Lung (tissue), 12 donors: ENCODE data around the gene SNX10. TPM values are rescaled to one million over a fixed set of nuclear protein-coding genes. Genes with fewer than 3 reads are reported as not detected.

Experiments used
- ATAC-seq: fragments of 200-7000 bp; cut with Tn5 transposase; one replicate; pipeline ENCODE4 v1.9.1; 2020; ENCODE audit warnings: moderate number of reproducible peaks; ENCODE audit not compliant: insufficient read depth, low FRiP score
- DNase-seq, 3 donors: peaks; one replicate each; pipeline ENCODE4 v3.0.0-alpha.2; 2013 to 2017
- H3K27ac ChIP-seq, 2 donors: one replicate each; pipeline ENCODE4 v1.5.1; 2013; ENCODE audit warnings: mild to moderate bottlenecking in 2 of 2, moderate library complexity in 2 of 2, control low read depth in 1 of 2, inconsistent platforms in 1 of 2, low read depth in 1 of 2, low read length in 1 of 2
- H3K27me3 ChIP-seq, 3 donors: one replicate each; pipeline ENCODE4 v1.5.1; 2013; ENCODE audit warnings: low read length in 2 of 3; ENCODE audit not compliant: control insufficient read depth in 3 of 3, insufficient read depth in 3 of 3
- H3K36me3 ChIP-seq, 4 donors: one replicate each; pipeline ENCODE4 v1.5.1; 2013; ENCODE audit warnings: low read length in 4 of 4, mild to moderate bottlenecking in 1 of 4, moderate library complexity in 1 of 4; ENCODE audit not compliant: control insufficient read depth in 4 of 4, insufficient read depth in 4 of 4
- H3K4me1 ChIP-seq, 5 donors: one replicate each; pipeline ENCODE4 v1.5.1; 2013; ENCODE audit warnings: low read length in 5 of 5, mild to moderate bottlenecking in 2 of 5, moderate library complexity in 1 of 5; ENCODE audit not compliant: control insufficient read depth in 5 of 5, insufficient read depth in 5 of 5
- H3K4me3 ChIP-seq: one replicate; pipeline ENCODE4 v1.5.1; 2013; ENCODE audit warnings: mild to moderate bottlenecking, control low read depth, moderate library complexity
- H3K9ac ChIP-seq, 2 donors: one replicate each; pipeline ENCODE4 v1.5.1; 2013; ENCODE audit warnings: low read length in 2 of 2, control low read depth in 1 of 2; ENCODE audit not compliant: insufficient read depth in 1 of 2
- H3K9me3 ChIP-seq, 4 donors: one replicate each; pipeline ENCODE4 v1.5.1; 2013; ENCODE audit warnings: low read length in 3 of 4, mild to moderate bottlenecking in 1 of 4, moderate library complexity in 1 of 4; ENCODE audit not compliant: control insufficient read depth in 4 of 4, insufficient read depth in 3 of 4
- CTCF ChIP-seq: IDR thresholded peaks from 2 replicates; pipeline ENCODE4 v1.5.1; 2012; ENCODE audit warnings: mild to moderate bottlenecking; ENCODE audit errors: control extremely low read depth, extremely low read depth
- WGBS, 2 donors: extraction: QIAGEN DNeasy Blood & Tissue Kit; methylation state at CpG; one replicate each; pipeline ENCODE4 v1.1.7; 2013; 5-methylcytosine and 5-hydroxymethylcytosine counted together
- polyA plus RNA-seq, 2 donors: library from polyadenylated mRNA; stranded (reverse); fragments of 200-250 nt; gene quantifications; one replicate each; pipeline ENCODE4 v1.2.1, GENCODE V29; 2013
- total RNA-seq, 2 donors: library from RNA; depleted of rRNA in 1 of 2; stranded (reverse); fragments of >200 nt in 1 of 2; gene quantifications; one replicate each; pipeline ENCODE4 v1.2.1, GENCODE V29; 2014 to 2021
- donor health status: control.
- donor health status: control.
- donor health status: Bipolar disorder and iron deficiency.
- donor health status: healthy.
- donor health status: DM: yes; HTN: yes; CAD: no.

Gene SNX10
- total and polyA plus RNA-seq, 4 donors = 12.2 to 54.7 (median 36.7) TPM

GRCh38 chr7:26379711-26380110, 88.0 kb downstream of the SNX10 start:
- ATAC-seq = no peak
- 53 to 67% methylated on average over 3 of the region's 3 CpGs for WGBS, 2 donors
- Histone ChIP-seq H3K27ac (no peak overlapping the region), H3K4me1 (peaks cover 0 to 22% (median 4%) of the 10 kb centered on the region in 5 donors), H3K9ac (no peak overlapping the region), H3K36me3 (no peaks in the 10 kb centered on the region), H3K27me3 (peaks cover 0 to 21% (median 11%) of the 10 kb centered on the region in 3 donors), H3K4me3 (no peak overlapping the region), H3K9me3 (no peaks in the 10 kb centered on the region)
- peak in 2 of 3 donors; percentile 45 to 48 for DNase-seq
- no peak for TF ChIP-seq CTCF

GRCh38 chr7:26381476-26382353, 90.1 kb downstream of the SNX10 start:
- no peak for DNase-seq
- Histone ChIP-seq H3K36me3 (no peaks in the 10 kb centered on the region), H3K4me1 (peaks cover 0 to 16% (median 4%) of the 10 kb centered on the region in 5 donors), H3K9ac (no peak overlapping the region), H3K27me3 (peaks cover 0 to 12% (median 2%) of the 10 kb centered on the region in 3 donors), H3K9me3 (no peaks in the 10 kb centered on the region), H3K27ac (no peak overlapping the region), H3K4me3 (no peak overlapping the region)
- WGBS, 2 donors = 81 to 85% methylated on average over 10 of the region's 10 CpGs
- no peak for ATAC-seq
- TF ChIP-seq CTCF = no peak

GRCh38 chr7:26385240-26385639, 93.6 kb downstream of the SNX10 start:
- ATAC-seq = no peak
- Histone ChIP-seq H3K9ac (no peak overlapping the region), H3K36me3 (no peaks in the 10 kb centered on the region), H3K9me3 (no peaks in the 10 kb centered on the region), H3K27ac (no peak overlapping the region), H3K27me3 (peaks cover 0 to 6% (median 5%) of the 10 kb centered on the region in 3 donors), H3K4me1 (peaks cover 0 to 5% (median 0%) of the 10 kb centered on the region in 5 donors), H3K4me3 (no peak overlapping the region)
- DNase-seq = no peak
- no peak for TF ChIP-seq CTCF
